Testis (tissue), 2 donors: ENCODE measurements around the gene GRAP.

Experiments
- POLR2A ChIP-seq: fragments of 450-650 bp; IDR thresholded peaks from one replicate; pipeline ENCODE4 v1.6.1; 2017; ENCODE audit warnings: antibody characterized with exemption, mild to moderate bottlenecking, moderate library complexity
- TF ChIP-seq, protein P1 (sequence below), 3 experiments: fragments of 450-650 bp in 2 of 3; fragments of 200-600 bp in 1 of 3; sonication (generic) in 1 of 3; IDR thresholded peaks; one replicate each; pipeline ENCODE4 v1.5.1; 2016 to 2019; ENCODE audit warnings: antibody characterized with exemption in 3 of 3, mild to moderate bottlenecking in 2 of 3, moderate library complexity in 1 of 3

DNA sequence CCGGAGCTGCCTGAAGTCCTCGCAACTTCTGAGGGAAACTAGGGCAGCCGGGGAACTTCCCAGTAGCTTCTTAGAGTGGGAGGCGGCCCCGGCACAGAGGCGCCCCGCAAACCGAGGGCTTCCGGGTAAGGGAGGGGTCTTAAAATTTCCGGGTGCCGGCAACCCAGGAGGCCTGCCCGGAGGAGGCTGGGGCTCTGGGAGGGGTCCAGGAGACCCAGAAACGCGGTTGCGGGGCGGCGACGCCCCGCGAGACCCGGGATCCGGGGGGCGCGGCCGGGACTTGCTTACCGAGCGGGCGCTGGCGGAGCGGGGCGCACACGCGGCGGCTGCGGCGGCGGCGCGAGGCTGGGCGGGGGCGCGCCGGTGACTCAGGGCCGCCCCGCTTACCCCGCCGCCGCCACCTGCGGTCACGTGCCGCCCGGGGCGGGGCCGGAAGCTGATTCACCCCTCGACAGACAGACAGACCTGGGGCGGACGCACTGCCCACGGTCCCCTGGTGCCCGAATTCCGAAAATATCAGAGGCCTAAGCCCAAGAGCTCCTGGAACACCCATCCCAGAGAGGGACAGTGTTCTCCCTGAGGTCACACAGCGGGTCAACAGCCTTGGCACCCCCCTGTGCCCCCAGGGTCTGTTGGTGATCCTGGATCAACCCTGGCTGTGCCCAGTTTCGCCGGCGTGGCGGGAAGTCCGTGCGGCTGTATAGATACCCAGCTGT is 42.2 kb downstream of the GRAP start, which contains the start of gene FAM83G:
- TF ChIP-seq, protein P1, sequence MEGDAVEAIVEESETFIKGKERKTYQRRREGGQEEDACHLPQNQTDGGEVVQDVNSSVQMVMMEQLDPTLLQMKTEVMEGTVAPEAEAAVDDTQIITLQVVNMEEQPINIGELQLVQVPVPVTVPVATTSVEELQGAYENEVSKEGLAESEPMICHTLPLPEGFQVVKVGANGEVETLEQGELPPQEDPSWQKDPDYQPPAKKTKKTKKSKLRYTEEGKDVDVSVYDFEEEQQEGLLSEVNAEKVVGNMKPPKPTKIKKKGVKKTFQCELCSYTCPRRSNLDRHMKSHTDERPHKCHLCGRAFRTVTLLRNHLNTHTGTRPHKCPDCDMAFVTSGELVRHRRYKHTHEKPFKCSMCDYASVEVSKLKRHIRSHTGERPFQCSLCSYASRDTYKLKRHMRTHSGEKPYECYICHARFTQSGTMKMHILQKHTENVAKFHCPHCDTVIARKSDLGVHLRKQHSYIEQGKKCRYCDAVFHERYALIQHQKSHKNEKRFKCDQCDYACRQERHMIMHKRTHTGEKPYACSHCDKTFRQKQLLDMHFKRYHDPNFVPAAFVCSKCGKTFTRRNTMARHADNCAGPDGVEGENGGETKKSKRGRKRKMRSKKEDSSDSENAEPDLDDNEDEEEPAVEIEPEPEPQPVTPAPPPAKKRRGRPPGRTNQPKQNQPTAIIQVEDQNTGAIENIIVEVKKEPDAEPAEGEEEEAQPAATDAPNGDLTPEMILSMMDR (IDR thresholded peaks at IDR 0.05) = no peak
- TF ChIP-seq POLR2A = no peak
